SK-N-SH treated with all-trans-retinoic acid at 6 μM for 48 hours (cell line): ENCODE data around the gene ZNF664.

Experiments
- CSDC2 ChIP-seq: fragments of 250-450 bp; sonication (Bioruptor Pico); IDR thresholded peaks from 2 replicates; pipeline ENCODE4 v1.5.0; 2020; ENCODE audit warnings: mild to moderate bottlenecking, moderate library complexity
- GLIS3 ChIP-seq: fragments of 250-450 bp; sonication (Bioruptor Pico); IDR thresholded peaks from 2 replicates; pipeline ENCODE4 v1.5.0; 2020; ENCODE audit warnings: mild to moderate bottlenecking, moderate library complexity
- OSR1 ChIP-seq: fragments of 250-450 bp; sonication (Bioruptor Pico); IDR thresholded peaks from 2 replicates; pipeline ENCODE4 v1.8.0; 2022; ENCODE audit warnings: moderate library complexity, mild to moderate bottlenecking, inconsistent platforms
- PATZ1 ChIP-seq: fragments of 250-450 bp; sonication (Bioruptor Pico); IDR thresholded peaks from 2 replicates; pipeline ENCODE4 v1.8.0; 2020; ENCODE audit warnings: mild to moderate bottlenecking, moderate library complexity, borderline replicate concordance

GRCh38 chr12:124049451-124050094 lies 76.6 kb downstream of the ZNF664 start:
- TF ChIP-seq CSDC2 (no peak), GLIS3 (no peak), PATZ1 (CRISPR knock-in tag) (no peak), OSR1 (no peak)
